ENCODE data around the gene ASCL4. TPM values are rescaled to one million over a fixed set of nuclear protein-coding genes. Genes with fewer than 3 reads are reported as not detected.
A peak's percentile ranks its signal among the peaks of the same experiment; 100 is the strongest.

Gene ASCL4
- total and polyA plus RNA-seq, 2 donors (not counting 1 experiment from before 2014, with no cell fraction given), result not detected

DNA sequence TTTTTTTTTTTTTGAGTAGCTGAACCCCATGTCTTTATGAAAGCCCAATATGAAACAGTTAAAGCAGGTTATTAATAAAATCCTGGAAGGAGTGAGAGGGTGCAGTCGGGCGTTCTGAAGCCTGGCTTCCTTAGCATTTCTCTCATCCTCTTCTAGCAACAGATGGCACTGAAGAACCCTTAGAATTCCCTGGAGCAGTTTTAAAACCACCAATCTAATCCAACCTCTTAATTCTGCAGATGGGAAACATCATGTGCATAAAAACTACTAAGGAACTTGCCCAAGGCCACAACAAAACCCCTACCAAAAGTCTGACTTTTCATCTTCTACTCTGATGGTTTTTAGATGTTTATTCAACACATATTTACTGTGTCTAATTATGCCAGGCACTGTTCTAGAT, 38.7 kb upstream of the ASCL4 start:
- no peaks in the 10 kb centered on the region for H3K9me3 ChIP-seq (ENCODE audit: control insufficient read depth, insufficient read depth, low read depth, low read length)
- H3K27ac ChIP-seq (ENCODE audit: insufficient read depth, low read length), result no peak overlapping the region
- H3K79me2 ChIP-seq (ENCODE audit: control insufficient read depth, insufficient read depth, low read length), result no peaks in the 10 kb centered on the region
- H3K27me3 ChIP-seq (ENCODE audit: control insufficient read depth, insufficient read depth, low read length), result no peaks in the 10 kb centered on the region
- H3K4me1 ChIP-seq (ENCODE audit: control insufficient read depth, extremely low read depth, insufficient read depth, low read length), result no peaks in the 10 kb centered on the region
- H3K4me2 ChIP-seq (ENCODE audit: extremely low read depth, insufficient read depth, low read length), result no peak overlapping the region
- H2AFZ ChIP-seq (ENCODE audit: low read length), result no peak overlapping the region
- H4K20me1 ChIP-seq (ENCODE audit: control insufficient read depth, extremely low read depth, insufficient read depth, low read length), result no peaks in the 10 kb centered on the region
- DNase-seq (ENCODE audit: low read depth in 2 of 2), result no peak
- TF ChIP-seq EZH2 (IDR thresholded peaks at IDR 0.05; ENCODE audit: low read length, missing control alignments), result no peak
- TF ChIP-seq, protein P1, sequence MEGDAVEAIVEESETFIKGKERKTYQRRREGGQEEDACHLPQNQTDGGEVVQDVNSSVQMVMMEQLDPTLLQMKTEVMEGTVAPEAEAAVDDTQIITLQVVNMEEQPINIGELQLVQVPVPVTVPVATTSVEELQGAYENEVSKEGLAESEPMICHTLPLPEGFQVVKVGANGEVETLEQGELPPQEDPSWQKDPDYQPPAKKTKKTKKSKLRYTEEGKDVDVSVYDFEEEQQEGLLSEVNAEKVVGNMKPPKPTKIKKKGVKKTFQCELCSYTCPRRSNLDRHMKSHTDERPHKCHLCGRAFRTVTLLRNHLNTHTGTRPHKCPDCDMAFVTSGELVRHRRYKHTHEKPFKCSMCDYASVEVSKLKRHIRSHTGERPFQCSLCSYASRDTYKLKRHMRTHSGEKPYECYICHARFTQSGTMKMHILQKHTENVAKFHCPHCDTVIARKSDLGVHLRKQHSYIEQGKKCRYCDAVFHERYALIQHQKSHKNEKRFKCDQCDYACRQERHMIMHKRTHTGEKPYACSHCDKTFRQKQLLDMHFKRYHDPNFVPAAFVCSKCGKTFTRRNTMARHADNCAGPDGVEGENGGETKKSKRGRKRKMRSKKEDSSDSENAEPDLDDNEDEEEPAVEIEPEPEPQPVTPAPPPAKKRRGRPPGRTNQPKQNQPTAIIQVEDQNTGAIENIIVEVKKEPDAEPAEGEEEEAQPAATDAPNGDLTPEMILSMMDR (conservative IDR thresholded peaks at IDR 0.05 in 1 of 2, IDR thresholded peaks at IDR 0.05 in 1 of 2; ENCODE audit: low read depth in 1 of 2, low read length in 2 of 2), result no peak
- H3K9ac ChIP-seq (ENCODE audit: insufficient read depth, low read length), result no peak overlapping the region
- no peak overlapping the region for H3K4me3 ChIP-seq (replicated peaks in 1 of 4; ENCODE audit: control extremely low read depth in 1 of 4, insufficient read depth in 1 of 4, low read depth in 3 of 4, low read length in 4 of 4)
- peaks cover 20% of the 10 kb centered on the region for H3K36me3 ChIP-seq (ENCODE audit: control insufficient read depth, insufficient read depth, low read length)

DNA sequence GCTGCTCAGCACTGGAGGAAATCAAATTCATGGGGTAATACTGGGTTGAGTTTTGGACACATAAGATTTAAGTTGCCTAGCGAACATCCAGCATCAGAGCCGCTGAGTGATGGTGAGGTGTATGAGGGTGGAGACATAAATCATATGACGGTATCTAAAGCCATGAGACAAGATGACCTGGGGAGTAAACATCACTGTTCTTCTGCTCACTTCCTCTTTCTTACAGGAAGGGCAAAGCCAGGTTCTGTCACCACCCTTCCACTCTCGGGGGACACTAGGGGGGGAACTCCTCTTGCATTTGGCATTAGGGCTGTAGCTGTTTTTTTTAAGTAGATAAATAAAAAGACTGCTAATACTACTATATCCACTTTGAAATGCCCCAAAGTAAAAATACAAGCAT, 37.6 kb upstream of the ASCL4 start:
- H3K4me3 ChIP-seq (replicated peaks in 1 of 4; ENCODE audit: control extremely low read depth in 1 of 4, insufficient read depth in 1 of 4, low read depth in 3 of 4, low read length in 4 of 4), result no peak overlapping the region
- H3K79me2 ChIP-seq (ENCODE audit: control insufficient read depth, insufficient read depth, low read length), result no peaks in the 10 kb centered on the region
- H3K4me2 ChIP-seq (ENCODE audit: extremely low read depth, insufficient read depth, low read length), result no peak overlapping the region
- no peaks in the 10 kb centered on the region for H4K20me1 ChIP-seq (ENCODE audit: control insufficient read depth, extremely low read depth, insufficient read depth, low read length)
- no peak for TF ChIP-seq EZH2 (IDR thresholded peaks at IDR 0.05; ENCODE audit: low read length, missing control alignments)
- TF ChIP-seq, protein P1 (conservative IDR thresholded peaks at IDR 0.05 in 1 of 2, IDR thresholded peaks at IDR 0.05 in 1 of 2; ENCODE audit: low read depth in 1 of 2, low read length in 2 of 2), result no peak
- no peak overlapping the region for H3K27ac ChIP-seq (ENCODE audit: insufficient read depth, low read length)
- H3K27me3 ChIP-seq (ENCODE audit: control insufficient read depth, insufficient read depth, low read length), result no peaks in the 10 kb centered on the region
- peaks cover 28% of the 10 kb centered on the region for H3K36me3 ChIP-seq (ENCODE audit: control insufficient read depth, insufficient read depth, low read length)
- H3K4me1 ChIP-seq (ENCODE audit: control insufficient read depth, extremely low read depth, insufficient read depth, low read length), result no peaks in the 10 kb centered on the region
- H3K9ac ChIP-seq (ENCODE audit: insufficient read depth, low read length), result no peak overlapping the region
- no peak for DNase-seq (ENCODE audit: low read depth in 2 of 2)
- H3K9me3 ChIP-seq (ENCODE audit: control insufficient read depth, insufficient read depth, low read depth, low read length), result no peaks in the 10 kb centered on the region
- H2AFZ ChIP-seq (ENCODE audit: low read length), result no peak overlapping the region

GRCh38 chr12:107748472-107748871, 26.0 kb upstream of the ASCL4 start:
- Histone ChIP-seq H3K36me3 (ENCODE audit: control insufficient read depth, insufficient read depth, low read length) (peaks cover 11% of the 10 kb centered on the region), H4K20me1 (ENCODE audit: control insufficient read depth, extremely low read depth, insufficient read depth, low read length) (no peaks in the 10 kb centered on the region), H3K4me1 (ENCODE audit: control insufficient read depth, extremely low read depth, insufficient read depth, low read length) (peaks cover 11% of the 10 kb centered on the region), H3K4me3 (replicated peaks in 1 of 4; ENCODE audit: control extremely low read depth in 1 of 4, insufficient read depth in 1 of 4, low read depth in 3 of 4, low read length in 4 of 4) (peak overlapping the region in 1 of 4 experiments; percentile 25), H3K4me2 (ENCODE audit: extremely low read depth, insufficient read depth, low read length) (peak overlapping the region; percentile 63), H2AFZ (ENCODE audit: low read length) (no peak overlapping the region), H3K27ac (ENCODE audit: insufficient read depth, low read length) (peak overlapping the region; percentile 62), H3K9me3 (ENCODE audit: control insufficient read depth, insufficient read depth, low read depth, low read length) (no peaks in the 10 kb centered on the region), H3K79me2 (ENCODE audit: control insufficient read depth, insufficient read depth, low read length) (peaks cover 24% of the 10 kb centered on the region), H3K9ac (ENCODE audit: insufficient read depth, low read length) (no peak overlapping the region), H3K27me3 (ENCODE audit: control insufficient read depth, insufficient read depth, low read length) (no peaks in the 10 kb centered on the region)
- peak; percentile 66 to 78 for DNase-seq (ENCODE audit: low read depth in 2 of 2)
- TF ChIP-seq, protein P1 (conservative IDR thresholded peaks at IDR 0.05 in 1 of 2, IDR thresholded peaks at IDR 0.05 in 1 of 2; ENCODE audit: low read depth in 1 of 2, low read length in 2 of 2), result no peak
- no peak for TF ChIP-seq EZH2 (IDR thresholded peaks at IDR 0.05; ENCODE audit: low read length, missing control alignments)
